Glomerular visceral epithelial cell (primary cell): Measurements from ENCODE around the gene SUMO4.
"Not testable (repeated sequence)": the region's sequence is repeated elsewhere in the genome, so short reads cannot be mapped to it uniquely, and the experiment has no call there.

Experiments
- DNase-seq: peaks from one replicate; pipeline ENCODE4 v3.0.0-alpha.2; 2016; ENCODE audit errors: extremely low spot score

Gene SUMO4

DNA sequence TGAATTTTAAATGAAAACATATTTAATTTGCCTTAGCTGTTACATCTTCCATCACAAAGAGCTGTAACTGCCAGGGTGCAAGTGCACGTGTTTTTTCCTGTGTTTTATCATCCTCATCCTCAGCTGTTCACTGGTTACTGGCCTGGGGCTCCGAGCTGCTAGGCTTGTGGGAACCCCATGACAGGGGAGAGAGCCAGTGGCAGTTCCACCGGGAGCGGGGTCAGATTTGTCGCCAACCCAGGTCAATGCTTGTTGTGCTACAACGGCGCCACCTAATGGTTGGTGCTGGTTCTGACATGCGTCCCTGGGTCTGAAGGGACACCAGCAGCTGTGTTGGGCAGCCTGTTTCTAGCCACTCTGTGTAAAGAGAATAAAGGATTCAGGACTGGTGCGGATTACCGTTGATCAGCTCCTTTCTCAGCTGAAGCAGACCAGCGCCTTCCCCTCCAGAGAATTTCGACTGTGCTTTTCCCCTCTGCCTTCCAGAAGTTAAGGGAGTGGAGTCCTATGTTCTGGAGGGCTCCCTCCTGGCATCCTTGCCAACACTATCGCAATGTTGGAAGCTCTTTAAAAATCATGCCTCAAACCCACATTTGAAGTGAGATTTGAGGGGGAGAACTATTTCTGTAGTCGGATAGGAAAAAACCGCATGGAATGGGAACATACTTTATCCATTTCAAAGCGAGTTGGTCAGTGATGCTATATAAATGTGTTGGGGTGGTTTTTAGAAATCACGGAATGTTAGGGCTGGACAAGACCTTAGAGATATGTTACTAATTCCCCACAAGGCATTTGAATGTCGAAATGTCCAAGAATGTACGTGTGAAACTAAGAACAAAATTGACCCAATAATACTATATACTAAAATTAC lies 32.1 kb downstream of the SUMO4 start:
- DNase-seq, result peak; percentile 85

DNA sequence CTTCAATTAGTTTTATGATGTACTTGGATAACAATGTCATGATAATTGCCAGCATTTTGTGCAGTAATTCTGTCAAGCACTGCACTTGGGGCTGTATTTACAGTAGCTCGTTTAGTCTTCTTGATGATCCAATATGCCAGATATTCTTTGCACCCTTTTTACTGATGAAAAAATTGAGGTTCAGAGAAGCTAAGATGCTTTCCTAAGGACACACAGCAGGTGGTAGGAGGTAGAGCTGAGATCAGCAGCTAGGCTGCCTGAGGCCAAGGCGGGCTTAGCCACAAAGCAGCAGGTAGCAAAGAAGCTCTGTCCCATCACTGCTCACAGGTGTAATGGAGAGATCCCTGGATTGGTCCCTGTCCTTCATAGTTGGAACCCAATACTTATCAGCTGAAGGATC lies 33.3 kb downstream of the SUMO4 start:
- no peak for DNase-seq

DNA sequence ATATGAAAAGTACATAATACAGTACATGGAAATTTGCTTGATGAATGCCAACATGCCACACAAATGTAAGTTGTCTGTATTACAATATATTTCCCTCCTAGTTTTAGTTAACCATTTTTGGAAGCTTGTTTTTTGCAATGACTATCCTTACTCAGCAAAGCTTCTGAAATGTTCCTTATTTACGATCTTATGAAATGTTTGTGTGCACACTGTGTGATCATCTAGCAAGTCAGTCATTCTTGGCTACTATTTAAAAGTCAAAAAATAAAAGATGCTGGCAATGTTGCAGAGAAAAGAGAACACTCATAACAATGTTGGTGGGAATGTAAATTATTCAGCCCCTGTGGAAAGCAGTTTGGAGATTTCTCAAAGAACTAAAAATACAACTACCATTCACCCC lies 33.8 kb downstream of the SUMO4 start:
- no peak for DNase-seq

DNA sequence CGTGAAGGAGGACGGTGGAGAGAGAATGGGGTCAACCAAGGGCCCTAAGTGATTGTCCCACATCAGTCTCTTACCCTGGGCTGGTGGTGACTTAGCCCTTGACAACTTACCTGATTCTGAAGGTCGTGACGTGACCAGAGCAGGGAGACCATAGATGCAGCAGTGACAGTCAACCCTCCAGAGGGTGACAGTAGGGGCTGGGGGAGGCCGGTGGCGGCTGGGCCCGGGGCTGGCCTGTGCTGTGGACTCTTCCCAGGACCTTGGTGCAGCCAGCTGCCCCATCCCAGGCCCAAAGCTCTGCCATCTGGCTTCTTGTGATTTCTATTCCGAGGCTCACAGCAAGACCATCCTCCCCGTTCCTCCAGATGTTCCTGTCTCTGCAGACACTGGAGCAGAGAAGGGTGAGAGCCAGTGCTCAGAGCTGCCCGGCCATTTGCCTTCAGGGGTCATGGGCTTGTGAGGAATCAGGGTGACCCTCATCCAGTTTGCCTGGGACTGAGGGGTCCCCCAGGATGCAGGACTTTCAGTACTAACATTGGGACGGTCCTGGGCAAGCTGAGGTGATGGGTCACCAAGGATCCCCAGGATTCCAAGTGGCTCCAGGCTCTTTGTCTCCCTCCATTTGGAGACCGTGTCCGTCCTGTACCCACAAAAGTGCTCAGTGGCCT lies 36.0 kb downstream of the SUMO4 start:
- DNase-seq, result no peak

DNA sequence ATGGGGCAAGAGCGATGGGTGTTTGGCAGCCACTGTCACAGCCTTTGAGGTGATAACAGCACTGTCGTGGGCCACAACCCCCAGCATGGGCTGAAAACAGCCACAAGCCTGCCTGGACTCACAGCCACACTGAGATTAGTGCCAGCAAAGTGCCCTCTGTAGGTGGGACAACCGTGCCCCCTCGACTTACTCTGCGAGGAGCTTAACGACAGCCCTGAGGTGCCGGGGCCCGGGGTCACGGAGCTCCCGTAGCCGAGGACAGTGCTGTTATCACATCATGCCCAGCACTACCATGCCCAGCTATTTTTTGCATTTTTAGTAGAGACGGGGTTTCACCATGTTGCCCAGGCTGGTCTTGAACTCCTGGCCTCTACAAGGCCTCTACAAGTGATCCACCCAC lies 36.6 kb downstream of the SUMO4 start:
- no peak for DNase-seq

DNA sequence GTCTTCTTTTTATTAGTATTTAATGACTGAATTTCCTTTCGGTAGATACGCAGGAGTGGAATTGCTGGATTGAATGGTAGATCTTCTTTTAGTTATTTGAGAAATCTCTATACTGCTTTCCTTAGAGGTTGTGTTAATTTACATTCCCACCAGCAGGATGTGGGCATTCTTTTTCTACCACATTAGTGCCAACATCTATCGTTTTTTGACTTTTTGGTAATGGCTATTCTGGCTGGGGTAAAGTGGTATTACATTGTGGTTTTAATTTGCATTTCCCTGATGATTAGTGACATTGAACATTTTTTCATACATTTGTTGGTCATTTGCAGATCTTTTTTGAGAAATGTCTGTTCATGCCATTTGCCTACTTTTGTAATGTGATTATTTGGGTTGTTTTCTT lies 37.1 kb downstream of the SUMO4 start:
- DNase-seq, result no peak

DNA sequence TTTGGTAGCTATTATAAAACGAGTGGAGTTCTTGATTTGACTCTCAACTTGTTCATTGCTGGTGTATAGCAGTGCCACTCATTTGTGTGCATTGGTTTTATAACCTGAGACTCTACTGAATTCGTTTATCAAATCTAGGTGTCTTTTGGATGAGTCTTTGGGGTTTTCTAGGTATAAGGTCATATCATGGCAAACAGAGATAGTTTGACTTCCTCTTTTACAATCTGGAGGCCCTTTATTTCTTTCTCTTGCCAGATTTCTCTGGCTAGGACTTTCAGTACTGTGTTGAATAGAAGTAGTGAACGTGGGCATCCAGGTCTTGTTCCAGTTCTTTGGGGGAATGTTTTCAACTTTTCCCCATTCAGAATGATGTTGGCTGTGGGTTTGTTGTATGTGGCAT lies 38.8 kb downstream of the SUMO4 start:
- no peak for DNase-seq

DNA sequence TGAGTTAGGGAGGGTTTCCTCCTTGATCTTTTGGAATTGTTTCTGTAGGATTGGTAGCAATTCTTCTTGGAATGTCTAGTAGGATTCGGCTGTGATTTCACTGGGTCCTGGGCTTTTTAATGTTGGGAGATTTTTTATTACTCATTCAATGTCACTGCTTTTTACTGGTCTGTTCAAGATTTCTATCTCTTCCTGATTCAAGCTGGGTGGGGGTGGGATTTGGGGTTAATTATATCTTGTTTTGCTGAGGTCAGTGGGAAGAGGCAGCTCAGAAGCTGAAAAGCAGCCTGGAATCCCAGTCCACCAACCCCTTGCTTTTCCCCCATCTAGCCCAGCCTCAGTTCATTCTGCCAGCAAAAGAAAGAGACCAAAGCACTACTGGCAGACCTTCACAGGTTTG lies 39.6 kb downstream of the SUMO4 start:
- DNase-seq, result no peak

DNA sequence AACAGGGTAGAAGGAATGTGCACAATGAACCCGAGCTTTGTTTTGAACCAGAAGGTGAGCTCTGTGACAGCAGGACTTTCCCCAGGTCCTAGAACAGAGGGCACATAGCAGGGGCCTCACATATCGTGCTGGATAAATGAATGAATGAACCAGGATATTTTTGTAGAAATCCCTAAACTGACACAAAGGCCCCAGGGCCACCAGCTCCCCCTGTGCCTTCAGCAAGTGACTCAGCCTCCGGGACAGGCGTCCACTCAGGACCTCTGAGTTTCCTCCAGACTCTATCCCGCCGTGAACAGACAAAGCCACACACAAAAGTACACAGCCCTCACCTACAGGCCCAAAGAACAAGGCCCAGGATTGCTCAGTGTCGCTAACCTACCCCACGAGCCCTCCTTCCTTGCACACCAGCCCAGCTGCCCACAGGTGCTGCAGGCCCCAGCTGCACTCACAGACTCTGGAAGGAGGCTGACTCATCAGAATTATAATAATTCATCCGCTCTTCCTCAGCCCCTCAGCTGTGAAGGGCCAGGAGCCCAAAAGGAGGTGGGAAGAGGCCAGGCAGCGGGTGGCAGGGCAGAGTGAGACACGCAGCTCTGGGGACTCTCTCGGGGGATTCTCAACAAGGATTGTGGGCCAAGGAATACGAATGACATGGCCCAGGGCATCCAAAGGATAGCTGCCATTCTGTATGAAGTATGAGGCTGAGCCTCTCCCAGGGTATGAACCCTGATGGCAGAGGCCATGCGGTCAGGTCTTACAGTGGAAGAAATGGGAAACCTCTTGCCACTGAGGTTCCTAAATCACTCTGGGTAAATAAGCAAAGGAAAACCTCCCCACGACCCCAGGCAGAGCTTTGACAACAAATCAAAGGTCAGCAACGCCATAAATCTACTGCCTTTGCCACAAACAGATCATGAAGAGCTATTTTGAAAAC lies 40.9 kb downstream of the SUMO4 start:
- peak; percentile 36 for DNase-seq

DNA sequence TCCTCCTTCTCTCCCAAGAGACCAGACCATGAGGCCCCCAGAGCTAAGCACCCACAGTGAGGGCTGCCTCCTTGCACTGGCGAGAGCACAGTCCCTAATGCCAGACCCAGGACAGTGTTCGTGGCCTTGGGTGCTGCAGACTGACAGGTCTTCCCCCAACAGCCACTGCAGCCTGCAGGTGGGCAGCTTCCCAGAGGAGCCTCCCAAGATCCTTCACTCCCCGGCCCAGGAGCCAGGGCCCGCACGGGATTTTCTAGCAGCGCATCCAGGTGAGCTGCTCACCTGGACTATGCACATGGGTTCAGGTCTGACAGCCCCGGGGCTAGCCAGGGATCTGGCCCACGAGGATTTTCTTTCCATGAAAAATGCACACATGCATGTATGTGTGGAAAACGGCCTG lies 41.7 kb downstream of the SUMO4 start:
- DNase-seq, result no peak

DNA sequence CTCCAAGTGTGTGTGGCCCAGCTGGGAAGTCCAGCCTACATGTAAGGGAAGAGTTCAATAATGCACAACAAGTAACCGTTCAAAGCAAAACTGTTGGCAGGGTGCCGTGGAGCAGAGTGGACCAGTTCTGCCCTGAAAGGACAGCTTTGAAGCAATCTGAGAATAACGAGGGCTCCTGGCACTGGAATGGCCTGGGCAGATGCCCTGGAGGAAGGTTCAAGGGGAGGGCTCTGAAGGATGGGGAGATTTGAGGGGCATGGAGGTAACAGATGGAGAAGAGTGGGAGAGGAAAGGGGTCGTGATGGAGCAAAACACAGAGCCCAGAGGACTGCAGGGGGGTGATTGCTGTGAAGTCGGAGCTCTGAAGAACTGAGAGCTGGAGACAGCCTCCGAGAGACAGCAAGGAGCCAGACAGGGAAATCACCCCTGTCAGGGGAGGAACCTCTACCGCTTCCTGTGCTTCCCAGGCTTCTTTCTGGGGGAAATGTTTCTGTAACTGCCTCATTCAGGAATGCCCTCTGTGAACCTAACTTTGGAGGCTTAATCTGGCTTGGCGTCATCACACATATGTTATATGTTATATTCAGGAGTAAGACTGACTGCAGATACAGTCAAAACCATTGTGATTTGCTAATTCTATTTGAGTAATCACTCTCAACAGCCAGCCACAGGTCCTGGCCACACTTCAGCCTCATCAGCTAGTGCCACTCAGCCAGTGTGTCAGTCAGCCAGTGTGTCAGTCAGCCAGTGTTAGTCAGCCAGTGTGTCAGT lies 43.5 kb downstream of the SUMO4 start:
- DNase-seq, result no peak

DNA sequence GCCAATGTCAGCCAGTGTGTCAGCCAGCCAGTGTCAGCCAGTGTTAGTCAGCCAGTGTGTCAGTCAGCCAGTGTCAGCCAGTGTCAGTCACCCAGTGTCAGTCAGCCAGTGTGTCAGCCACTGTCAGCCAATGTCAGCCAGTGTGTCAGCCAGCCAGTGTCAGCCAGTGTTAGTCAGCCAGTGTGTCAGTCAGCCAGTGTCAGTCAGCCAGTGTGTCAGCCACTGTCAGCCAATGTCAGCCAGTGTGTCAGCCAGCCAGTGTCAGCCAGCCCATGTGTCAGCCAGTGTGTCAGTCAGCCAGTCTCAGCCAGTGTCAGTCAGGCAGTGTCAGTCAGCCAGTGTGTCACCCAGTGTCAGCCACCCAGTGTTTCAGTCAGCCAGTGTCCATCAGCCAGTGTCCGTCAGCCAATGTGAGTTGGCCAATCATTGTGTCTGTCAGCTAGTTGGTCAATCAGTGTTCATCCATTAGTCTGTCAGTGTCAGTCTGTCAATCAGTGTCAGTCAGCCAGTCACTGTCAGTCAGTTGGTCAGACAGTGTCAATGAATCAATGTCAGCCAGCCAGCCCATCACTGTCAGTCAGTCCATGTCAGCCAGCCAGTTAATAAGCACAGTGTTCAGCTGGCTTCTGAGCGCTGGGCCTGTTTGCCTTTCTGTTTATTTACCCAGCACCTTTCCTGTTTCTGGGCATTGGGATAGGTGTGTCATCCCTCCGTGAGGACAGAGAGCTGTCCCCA lies 44.5 kb downstream of the SUMO4 start:
- DNase-seq, result not testable (repeated sequence)

DNA sequence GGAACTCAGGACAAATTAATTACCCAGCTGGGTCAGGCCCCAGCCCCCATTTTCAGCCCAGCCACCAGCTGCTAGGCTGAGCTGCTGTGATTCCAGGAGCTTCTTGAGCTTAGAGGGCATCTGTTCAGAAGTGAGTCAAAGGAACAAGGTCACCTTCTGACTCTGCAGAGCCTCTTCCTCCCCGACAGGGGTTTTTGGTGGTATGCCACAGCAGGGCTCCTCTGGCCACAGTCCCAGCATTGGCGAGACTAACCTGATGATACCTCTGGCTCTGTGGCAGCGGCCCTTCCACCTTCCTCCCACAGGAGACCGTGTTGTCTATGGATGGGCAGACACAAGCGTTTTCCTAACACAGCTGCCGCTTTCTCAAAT lies 45.0 kb downstream of the SUMO4 start:
- no peak for DNase-seq

DNA sequence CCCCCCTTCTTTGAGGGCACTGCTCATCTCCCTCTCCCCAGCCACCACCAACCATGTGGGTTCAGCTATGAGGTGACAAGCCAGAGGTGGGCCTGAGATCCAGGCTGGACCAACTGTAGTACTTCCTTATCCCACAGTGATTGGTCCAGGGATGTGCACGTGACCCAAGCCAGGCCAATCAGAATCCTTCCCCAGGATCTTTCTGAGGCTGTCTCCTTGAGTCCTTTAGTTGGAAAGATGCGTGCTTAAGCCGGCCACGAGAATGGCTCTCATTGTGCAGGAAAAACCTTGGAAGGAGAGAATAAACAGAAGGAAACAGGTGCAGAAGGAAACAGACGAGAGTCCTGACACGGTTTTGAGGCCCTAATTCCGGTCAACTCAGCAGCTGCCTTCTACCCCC lies 45.5 kb downstream of the SUMO4 start:
- no peak for DNase-seq

DNA sequence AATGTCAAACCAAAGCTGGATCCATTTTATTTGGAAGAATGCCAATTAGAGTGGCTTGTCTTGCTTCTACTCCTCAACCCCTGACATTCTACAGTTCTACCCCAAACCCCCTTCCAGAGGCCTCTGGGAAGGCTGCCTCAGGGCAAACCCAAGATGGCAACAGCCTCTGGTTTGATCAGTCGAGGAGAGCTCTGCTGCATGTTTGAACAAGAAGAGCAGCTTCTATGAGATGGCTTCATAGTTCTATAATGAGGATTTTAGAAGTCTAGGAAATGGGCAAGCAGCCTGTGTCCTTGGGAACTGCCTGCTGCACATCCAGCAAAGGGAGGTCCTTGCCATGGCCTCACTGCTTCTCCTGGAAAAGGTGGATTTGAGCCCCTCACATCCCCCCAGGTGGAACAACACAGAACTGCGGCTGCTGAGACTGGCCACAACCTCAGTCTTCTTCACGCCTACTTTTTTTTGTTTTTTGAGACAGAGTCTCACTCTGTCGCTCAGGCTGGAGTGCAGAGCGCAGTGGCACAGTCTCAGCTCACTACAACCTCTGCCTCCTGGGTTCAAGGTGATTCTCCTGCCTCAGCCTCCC lies 46.8 kb downstream of the SUMO4 start:
- DNase-seq, result no peak

DNA sequence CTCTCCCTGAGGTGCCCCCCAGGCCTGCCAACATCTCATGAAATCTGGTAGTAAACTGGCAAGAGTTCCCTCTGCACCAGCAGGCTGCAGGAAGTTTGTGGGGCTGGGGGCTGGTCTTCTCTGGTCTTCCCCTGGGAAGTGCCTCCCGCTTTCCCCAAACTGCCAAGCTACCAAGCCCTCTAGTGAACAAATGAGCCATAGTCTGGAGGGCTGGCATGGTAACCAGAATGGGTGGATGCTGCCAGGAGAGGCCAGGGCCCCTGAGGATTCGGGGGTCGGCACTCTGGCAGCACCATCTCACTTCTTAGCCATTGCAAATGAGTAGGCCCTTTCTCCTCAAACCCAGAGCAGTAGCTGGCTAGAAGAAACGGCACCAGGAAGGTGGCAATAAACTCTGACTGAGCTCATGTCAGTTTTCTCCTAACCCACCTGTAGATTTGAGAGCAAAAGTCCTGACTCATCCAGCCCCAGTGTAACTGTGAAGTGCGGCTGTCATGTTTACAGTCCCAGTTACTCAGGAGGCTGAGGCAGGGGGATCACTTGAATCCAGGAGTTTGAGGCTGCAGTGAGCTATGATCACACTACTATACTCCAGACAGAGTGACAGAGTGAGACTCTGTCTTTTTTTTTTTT lies 48.9 kb downstream of the SUMO4 start:
- DNase-seq, result no peak

DNA sequence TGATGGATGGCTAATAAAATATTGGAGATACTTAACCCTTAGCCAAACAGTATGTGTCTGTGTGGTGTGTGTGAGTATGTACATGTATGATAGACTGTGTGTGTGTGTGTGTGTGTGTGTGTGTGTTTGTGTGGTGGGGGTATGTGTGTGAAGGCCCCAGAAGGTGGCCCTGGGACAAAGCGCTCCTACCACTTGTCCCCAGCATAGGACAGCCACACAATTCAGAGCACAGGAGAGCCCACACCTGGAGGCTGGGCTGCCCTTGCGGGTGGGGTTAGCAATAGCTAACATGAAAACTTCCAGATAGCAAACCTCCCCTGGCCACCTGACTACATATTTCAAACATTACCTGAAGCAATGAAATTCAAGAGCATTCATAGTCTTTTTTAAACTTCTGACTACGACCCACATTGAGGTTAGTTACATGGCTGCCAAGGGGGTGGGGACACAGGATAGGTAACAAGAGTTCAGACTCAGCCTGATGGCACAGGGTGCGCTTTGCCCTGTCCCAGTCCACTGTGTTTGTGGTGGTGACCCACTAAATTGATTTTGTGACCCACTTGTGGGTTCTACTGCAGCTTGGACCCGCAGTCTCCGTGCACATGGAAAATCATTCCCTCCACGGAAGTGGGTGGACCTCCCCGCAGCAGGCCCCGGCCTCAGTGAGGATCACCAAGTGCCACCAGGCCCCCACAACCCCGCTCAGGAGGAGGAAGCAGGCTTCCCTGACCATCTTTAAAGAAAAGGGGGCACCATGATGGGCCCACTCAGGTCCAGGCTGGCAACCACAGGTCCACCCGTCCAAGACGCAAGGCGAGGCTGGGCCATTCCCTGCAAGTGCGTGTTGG lies 50.0 kb downstream of the SUMO4 start:
- no peak for DNase-seq
